H9 (cell line): ENCODE measurements around the gene GABBR2. TPM values are rescaled to one million over a fixed set of nuclear protein-coding genes. Genes with fewer than 3 reads are reported as not detected.

Experiments
- DNase-seq: peaks from one replicate; pipeline ENCODE4 v3.0.0-alpha.2; 2017
- H2AFZ ChIP-seq: one replicate; pipeline ENCODE4 v1.6.1; 2013; ENCODE audit warnings: mild to moderate bottlenecking, low read length, control low read depth, moderate library complexity
- H2AK5ac ChIP-seq: 2 replicates; pipeline ENCODE4 v1.6.1; 2013; ENCODE audit warnings: low read length, control low read depth, mixed read lengths; ENCODE audit not compliant: insufficient read length
- H2BK120ac ChIP-seq: one replicate; pipeline ENCODE4 v1.6.1; 2013; ENCODE audit warnings: low read depth, mild to moderate bottlenecking, low read length, control low read depth, inconsistent platforms; ENCODE audit not compliant: poor library complexity, severe bottlenecking
- H2BK12ac ChIP-seq: 2 replicates; pipeline ENCODE4 v1.6.1; 2013; ENCODE audit warnings: low read length, control low read depth, mixed read lengths, low read depth; ENCODE audit not compliant: insufficient read length
- H2BK15ac ChIP-seq: 2 replicates; pipeline ENCODE4 v1.6.1; 2013; ENCODE audit warnings: low read depth, low read length, control low read depth
- H2BK20ac ChIP-seq: one replicate; pipeline ENCODE4 v1.6.1; 2013; ENCODE audit warnings: low read depth, mild to moderate bottlenecking, low read length, control low read depth, inconsistent platforms; ENCODE audit not compliant: poor library complexity, severe bottlenecking
- H2BK5ac ChIP-seq: 2 replicates; pipeline ENCODE4 v1.6.1; 2013; ENCODE audit warnings: low read length, control low read depth, mixed read lengths; ENCODE audit not compliant: insufficient read length
- H3K14ac ChIP-seq: 2 replicates; pipeline ENCODE4 v1.6.1; 2013; ENCODE audit warnings: low read length, control low read depth; ENCODE audit not compliant: insufficient read depth
- H3K18ac ChIP-seq: 2 replicates; pipeline ENCODE4 v1.6.1; 2013; ENCODE audit warnings: low read depth, mild to moderate bottlenecking, mixed read lengths, low read length, control low read depth; ENCODE audit not compliant: insufficient read length
- H3K23ac ChIP-seq: 2 replicates; pipeline ENCODE4 v1.6.1; 2013; ENCODE audit warnings: low read length, control low read depth, mixed read lengths, low read depth; ENCODE audit not compliant: insufficient read length
- H3K23me2 ChIP-seq: 2 replicates; pipeline ENCODE4 v1.6.1; 2013; ENCODE audit warnings: low read depth, mild to moderate bottlenecking, mixed read lengths, low read length, control low read depth; ENCODE audit not compliant: insufficient read length, poor library complexity, severe bottlenecking
- H3K27ac ChIP-seq: 2 replicates; pipeline ENCODE4 v1.5.1; 2013; ENCODE audit warnings: low read length, control low read depth, mixed read lengths, low read depth; ENCODE audit not compliant: insufficient read length
- H3K27me3 ChIP-seq: 2 replicates; pipeline ENCODE4 v1.6.1; 2013; ENCODE audit warnings: low read length, control low read depth, inconsistent platforms; ENCODE audit not compliant: insufficient read depth
- H3K4ac ChIP-seq: 2 replicates; pipeline ENCODE4 v1.6.1; 2013; ENCODE audit warnings: low read depth, mild to moderate bottlenecking, control low read depth, inconsistent platforms, low read length, moderate library complexity
- H3K4me1 ChIP-seq: 2 replicates; pipeline ENCODE4 v1.6.1; 2013; ENCODE audit warnings: low read length, control low read depth, inconsistent platforms; ENCODE audit not compliant: insufficient read depth
- H3K4me2 ChIP-seq: 2 replicates; pipeline ENCODE4 v1.6.1; 2013; ENCODE audit warnings: low read length, control low read depth, mixed read lengths; ENCODE audit not compliant: insufficient read length, insufficient read depth
- H3K56ac ChIP-seq: 2 replicates; pipeline ENCODE4 v1.6.1; 2013; ENCODE audit warnings: low read depth, mild to moderate bottlenecking, mixed read lengths, low read length, control low read depth; ENCODE audit not compliant: insufficient read length
- H3K79me1 ChIP-seq: 2 replicates; pipeline ENCODE4 v1.6.1; 2013; ENCODE audit warnings: low read depth, mild to moderate bottlenecking, moderate library complexity, low read length, control low read depth, inconsistent platforms; ENCODE audit not compliant: insufficient read depth, poor library complexity, severe bottlenecking
- H3K79me2 ChIP-seq: 2 replicates; pipeline ENCODE4 v1.6.1; 2013; ENCODE audit warnings: low read length, control low read depth, inconsistent platforms; ENCODE audit not compliant: insufficient read depth
- H3K9ac ChIP-seq: 2 replicates; pipeline ENCODE4 v1.6.1; 2013; ENCODE audit warnings: low read length, control low read depth, mixed read lengths; ENCODE audit not compliant: insufficient read length; ENCODE audit errors: extremely low read depth
- H3K9me3 ChIP-seq: one replicate; pipeline ENCODE4 v1.6.1; 2013; ENCODE audit warnings: low read depth, low read length, inconsistent platforms; ENCODE audit not compliant: control insufficient read depth
- H3T11ph ChIP-seq: one replicate; pipeline ENCODE4 v1.6.1; 2013; ENCODE audit warnings: mild to moderate bottlenecking, low read length, control low read depth, inconsistent platforms
- H4K20me1 ChIP-seq: one replicate; pipeline ENCODE4 v1.6.1; 2013; ENCODE audit not compliant: control insufficient read depth, insufficient read length, insufficient read depth
- H4K5ac ChIP-seq: 2 replicates; pipeline ENCODE4 v1.6.1; 2013; ENCODE audit warnings: low read depth, mild to moderate bottlenecking, mixed read lengths, low read length, control low read depth; ENCODE audit not compliant: insufficient read length
- H4K8ac ChIP-seq: replicated peaks from 2 replicates; pipeline ENCODE4 v1.6.1; 2013; ENCODE audit warnings: low read length, control low read depth, mixed read lengths, low read depth; ENCODE audit not compliant: insufficient read length
- H4K91ac ChIP-seq: 2 replicates; pipeline ENCODE4 v1.6.1; 2013; ENCODE audit warnings: low read depth, mild to moderate bottlenecking, moderate library complexity, mixed read lengths, low read length, control low read depth; ENCODE audit not compliant: insufficient read length
- H3K27ac Mint-ChIP-seq, 3 experiments: 2 replicates in 2 of 3; 3 replicates in 1 of 3; pipeline ENCODE4 v1.8.0; 2020 to 2021; ENCODE audit warnings: mixed read lengths in 3 of 3, mild to moderate bottlenecking in 1 of 3, moderate library complexity in 1 of 3
- H3K27me3 Mint-ChIP-seq: 2 replicates; pipeline ENCODE4 v1.8.0; 2021; ENCODE audit warnings: low read depth, mild to moderate bottlenecking, moderate library complexity, mixed read lengths
- H3K36me3 Mint-ChIP-seq, 3 experiments: 2 replicates in 2 of 3; 3 replicates in 1 of 3; pipeline ENCODE4 v1.8.0; 2020 to 2021; ENCODE audit warnings: low read depth in 3 of 3, mixed read lengths in 3 of 3; ENCODE audit not compliant: insufficient read depth in 1 of 3
- H3K4me1 Mint-ChIP-seq, 2 experiments: 2 replicates each; pipeline ENCODE4 v1.8.0; 2020; ENCODE audit warnings: mixed read lengths in 2 of 2
- H3K4me3 Mint-ChIP-seq, 2 experiments: 2 replicates in 1 of 2; 3 replicates in 1 of 2; pipeline ENCODE4 v1.8.0; 2020 to 2021; ENCODE audit warnings: mild to moderate bottlenecking in 2 of 2, mixed read lengths in 2 of 2, moderate library complexity in 1 of 2
- H3K9me3 Mint-ChIP-seq, 2 experiments: 2 replicates in 1 of 2; 3 replicates in 1 of 2; pipeline ENCODE4 v1.8.0; 2020; ENCODE audit warnings: mild to moderate bottlenecking in 2 of 2, mixed read lengths in 2 of 2, moderate library complexity in 1 of 2
- whole genome bisulfite sequencing: extraction: QIAGEN DNeasy Blood & Tissue Kit; methylation state at CpG from one replicate; pipeline ENCODE4 v1.1.7; 2013; ENCODE audit warnings: missing lambda C conversion rate, low lambda C conversion rate, mixed read lengths; ENCODE audit not compliant: insufficient read length; ENCODE audit errors: extremely low coverage; 5-methylcytosine and 5-hydroxymethylcytosine counted together
- total RNA-seq: library from RNA; stranded (reverse); gene quantifications from 2 replicates; pipeline ENCODE4 v1.2.1, GENCODE V29; 2021
- TF ChIP-seq, protein P1 (sequence below): fragments of 200-600 bp; sonication (generic); conservative IDR thresholded peaks from 3 replicates; pipeline ENCODE4 v1.8.0; 2021; ENCODE audit warnings: antibody characterized with exemption, mild to moderate bottlenecking

GABBR2 gene
- total RNA-seq, 1 experiment from 2014 or later, result 0.66 TPM

DNA sequence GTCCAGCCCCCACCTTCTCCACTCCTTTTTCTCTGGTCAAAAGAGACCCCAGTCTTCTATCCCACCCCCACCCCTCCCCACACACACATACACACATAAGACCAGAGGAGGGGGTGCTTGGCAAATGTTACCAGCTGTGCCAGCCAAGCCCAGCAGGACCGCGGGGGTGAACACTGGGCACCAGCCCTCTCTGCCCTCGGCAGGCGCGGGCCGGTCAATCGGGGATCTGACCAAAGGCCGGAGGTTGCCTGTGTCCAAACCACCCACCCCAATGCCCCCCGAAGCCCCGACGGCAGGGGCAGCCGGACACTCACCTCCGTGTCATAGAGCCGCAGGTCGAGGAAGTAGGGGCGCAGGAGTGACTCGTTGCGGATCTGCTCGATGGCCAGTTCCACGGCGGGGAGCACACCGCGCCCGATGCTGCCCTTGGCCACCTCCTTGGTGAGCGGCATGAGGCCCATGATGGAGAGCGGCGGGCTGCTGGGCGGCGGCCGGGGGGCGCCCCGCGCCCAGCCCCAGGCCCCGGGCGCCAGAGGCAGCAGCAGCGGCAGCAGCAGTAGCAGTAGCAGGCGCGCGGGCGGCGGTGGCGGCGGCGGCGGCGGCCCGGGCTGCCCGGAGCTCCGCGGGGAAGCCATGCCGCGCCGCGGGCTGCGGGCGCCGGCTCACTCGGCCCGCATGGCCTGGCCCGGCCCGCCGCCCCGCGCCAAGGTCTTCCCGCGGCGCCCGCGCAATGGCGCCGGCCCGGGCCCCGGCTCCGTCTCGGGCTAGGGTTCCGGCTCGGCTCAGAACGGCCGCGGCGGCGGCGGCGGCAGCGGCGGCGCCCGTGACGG is 417 bp downstream of the GABBR2 start:
- no peak overlapping the region for H2BK12ac ChIP-seq
- no CpG with 5 or more reads among the region's 89 CpGs for WGBS
- Mint-ChIP-seq H3K4me1 (peaks cover 7 to 14% of the 10 kb centered on the region in 2 experiments), H3K27ac (no peak overlapping the region), H3K27me3 (peaks cover 85% of the 10 kb centered on the region), H3K9me3 (no peaks in the 10 kb centered on the region; a peak in 2 of 5 replicates), H3K4me3 (peak overlapping the region; percentile 55 to 80), H3K36me3 (no peaks in the 10 kb centered on the region; a peak in 1 of 7 replicates)
- H3K4ac ChIP-seq, result no peak overlapping the region
- no peak overlapping the region for H2BK5ac ChIP-seq
- H3K9ac ChIP-seq, result no peak overlapping the region
- H4K20me1 ChIP-seq, result no peaks in the 10 kb centered on the region
- no peak overlapping the region for H3K14ac ChIP-seq
- H3K4me2 ChIP-seq, result peak overlapping the region; percentile 54
- H3K79me2 ChIP-seq, result no peaks in the 10 kb centered on the region
- DNase-seq, result no peak
- no peak overlapping the region for H3K56ac ChIP-seq
- H3T11ph ChIP-seq, result no peak overlapping the region
- no peak overlapping the region for H3K27ac ChIP-seq
- peaks cover 17% of the 10 kb centered on the region for H3K23me2 ChIP-seq
- H4K5ac ChIP-seq, result no peak overlapping the region
- H2BK15ac ChIP-seq, result no peak overlapping the region
- H3K18ac ChIP-seq, result no peak overlapping the region
- H2BK120ac ChIP-seq, result no peak overlapping the region
- peaks cover 38% of the 10 kb centered on the region for H3K27me3 ChIP-seq
- no peak overlapping the region for H3K23ac ChIP-seq
- no peak overlapping the region for H2AFZ ChIP-seq
- H3K9me3 ChIP-seq, result no peaks in the 10 kb centered on the region
- H4K8ac ChIP-seq, result no peak overlapping the region
- no peak overlapping the region for H2BK20ac ChIP-seq
- H3K79me1 ChIP-seq, result no peaks in the 10 kb centered on the region
- TF ChIP-seq, protein P1, sequence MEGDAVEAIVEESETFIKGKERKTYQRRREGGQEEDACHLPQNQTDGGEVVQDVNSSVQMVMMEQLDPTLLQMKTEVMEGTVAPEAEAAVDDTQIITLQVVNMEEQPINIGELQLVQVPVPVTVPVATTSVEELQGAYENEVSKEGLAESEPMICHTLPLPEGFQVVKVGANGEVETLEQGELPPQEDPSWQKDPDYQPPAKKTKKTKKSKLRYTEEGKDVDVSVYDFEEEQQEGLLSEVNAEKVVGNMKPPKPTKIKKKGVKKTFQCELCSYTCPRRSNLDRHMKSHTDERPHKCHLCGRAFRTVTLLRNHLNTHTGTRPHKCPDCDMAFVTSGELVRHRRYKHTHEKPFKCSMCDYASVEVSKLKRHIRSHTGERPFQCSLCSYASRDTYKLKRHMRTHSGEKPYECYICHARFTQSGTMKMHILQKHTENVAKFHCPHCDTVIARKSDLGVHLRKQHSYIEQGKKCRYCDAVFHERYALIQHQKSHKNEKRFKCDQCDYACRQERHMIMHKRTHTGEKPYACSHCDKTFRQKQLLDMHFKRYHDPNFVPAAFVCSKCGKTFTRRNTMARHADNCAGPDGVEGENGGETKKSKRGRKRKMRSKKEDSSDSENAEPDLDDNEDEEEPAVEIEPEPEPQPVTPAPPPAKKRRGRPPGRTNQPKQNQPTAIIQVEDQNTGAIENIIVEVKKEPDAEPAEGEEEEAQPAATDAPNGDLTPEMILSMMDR, result no peak
- H2AK5ac ChIP-seq, result no peak overlapping the region
- H4K91ac ChIP-seq, result no peak overlapping the region
- no peaks in the 10 kb centered on the region for H3K4me1 ChIP-seq
